HEK293 (cell line): Measurements from ENCODE around the gene TIMM13.
A peak's percentile ranks its signal among the peaks of the same experiment; 100 is the strongest.

Source experiments
- BCL11B ChIP-seq: fragments of 450-650 bp; formaldehyde crosslinking; IDR thresholded peaks from 2 replicates; pipeline ENCODE4 v1.5.1; 2016; ENCODE audit warnings: low read depth, missing biosample characterization, missing genetic modification characterization
- HIC1 ChIP-seq: fragments of 450-650 bp; formaldehyde crosslinking; IDR thresholded peaks from 2 replicates; pipeline ENCODE4 v1.5.1; 2016; ENCODE audit warnings: missing biosample characterization, missing genetic modification characterization
- HOXD13 ChIP-seq: sonication (generic); formaldehyde crosslinking; IDR thresholded peaks from 2 replicates; pipeline ENCODE4 v1.8.0; 2022; ENCODE audit warnings: missing genetic modification reagents, borderline replicate concordance
- IKZF3 ChIP-seq: fragments of 450-650 bp; IDR thresholded peaks from 2 replicates; pipeline ENCODE4 v1.5.0; 2018; ENCODE audit warnings: missing biosample characterization, mild to moderate bottlenecking, missing genetic modification characterization, moderate library complexity
- INSM2 ChIP-seq: fragments of 450-650 bp; formaldehyde crosslinking; IDR thresholded peaks from 2 replicates; pipeline ENCODE4 v1.5.1; 2016; ENCODE audit warnings: missing biosample characterization, missing genetic modification characterization
- MYNN ChIP-seq: fragments of 450-650 bp; formaldehyde crosslinking; IDR thresholded peaks from 2 replicates; pipeline ENCODE4 v1.5.1; 2016; ENCODE audit warnings: missing biosample characterization, missing genetic modification characterization, borderline replicate concordance
- ZBTB1 ChIP-seq: fragments of 450-650 bp; formaldehyde crosslinking; IDR thresholded peaks from 2 replicates; pipeline ENCODE4 v1.5.1; 2016; ENCODE audit warnings: missing biosample characterization, missing genetic modification characterization
- ZFP69B ChIP-seq: fragments of 450-650 bp; formaldehyde crosslinking; IDR thresholded peaks from 2 replicates; pipeline ENCODE4 v1.5.1; 2016; ENCODE audit warnings: missing biosample characterization, missing genetic modification characterization
- ZIC2 ChIP-seq: fragments of 450-650 bp; formaldehyde crosslinking; IDR thresholded peaks from 2 replicates; pipeline ENCODE4 v1.5.1; 2016; ENCODE audit warnings: missing biosample characterization, missing genetic modification characterization
- ZNF114 ChIP-seq: fragments of 450-650 bp; formaldehyde crosslinking; IDR thresholded peaks from 2 replicates; pipeline ENCODE4 v1.5.0; 2017; ENCODE audit warnings: missing biosample characterization, missing genetic modification characterization
- ZNF138 ChIP-seq: fragments of 450-650 bp; formaldehyde crosslinking; IDR thresholded peaks from 2 replicates; pipeline ENCODE4 v1.5.1; 2016; ENCODE audit warnings: missing biosample characterization, missing genetic modification characterization, borderline replicate concordance
- ZNF2 ChIP-seq: fragments of 450-650 bp; formaldehyde crosslinking; IDR thresholded peaks from 2 replicates; pipeline ENCODE4 v1.5.1; 2016; ENCODE audit warnings: missing biosample characterization, missing genetic modification characterization
- ZNF214 ChIP-seq: fragments of 450-650 bp; formaldehyde crosslinking; IDR thresholded peaks from 2 replicates; pipeline ENCODE4 v1.5.1; 2017; ENCODE audit warnings: missing biosample characterization, mild to moderate bottlenecking, missing genetic modification characterization, borderline replicate concordance
- ZNF223 ChIP-seq: fragments of 450-650 bp; formaldehyde crosslinking; IDR thresholded peaks from 2 replicates; pipeline ENCODE4 v1.5.1; 2016; ENCODE audit warnings: missing biosample characterization, missing genetic modification characterization
- ZNF23 ChIP-seq: fragments of 450-650 bp; formaldehyde crosslinking; IDR thresholded peaks from 2 replicates; pipeline ENCODE4 v1.5.1; 2016; ENCODE audit warnings: missing biosample characterization, missing genetic modification characterization, borderline replicate concordance
- ZNF394 ChIP-seq: fragments of 450-650 bp; formaldehyde crosslinking; IDR thresholded peaks from 2 replicates; pipeline ENCODE4 v1.5.1; 2016; ENCODE audit warnings: missing biosample characterization, missing genetic modification characterization, mild to moderate bottlenecking, moderate library complexity, borderline replicate concordance
- ZNF473 ChIP-seq: fragments of 450-650 bp; formaldehyde crosslinking; IDR thresholded peaks from 2 replicates; pipeline ENCODE4 v1.5.1; 2017; ENCODE audit warnings: missing biosample characterization, missing genetic modification characterization
- ZNF558 ChIP-seq: fragments of 450-650 bp; formaldehyde crosslinking; IDR thresholded peaks from 2 replicates; pipeline ENCODE4 v1.5.1; 2016; ENCODE audit warnings: missing biosample characterization, missing genetic modification characterization
- ZNF561 ChIP-seq: fragments of 450-650 bp; IDR thresholded peaks from 2 replicates; pipeline ENCODE4 v1.5.1; 2018; ENCODE audit warnings: missing biosample characterization, missing genetic modification characterization, borderline replicate concordance
- ZNF610 ChIP-seq: fragments of 450-650 bp; formaldehyde crosslinking; IDR thresholded peaks from 2 replicates; pipeline ENCODE4 v1.5.1; 2016; ENCODE audit warnings: missing biosample characterization, missing genetic modification characterization, borderline replicate concordance
- ZNF623 ChIP-seq: fragments of 450-650 bp; formaldehyde crosslinking; IDR thresholded peaks from 2 replicates; pipeline ENCODE4 v1.5.1; 2016; ENCODE audit warnings: missing biosample characterization, missing genetic modification characterization
- ZNF654 ChIP-seq: fragments of 450-650 bp; formaldehyde crosslinking; IDR thresholded peaks from 2 replicates; pipeline ENCODE4 v1.5.1; 2016; ENCODE audit warnings: low read depth, missing biosample characterization, missing genetic modification characterization
- ZNF776 ChIP-seq: fragments of 450-650 bp; formaldehyde crosslinking; IDR thresholded peaks from 2 replicates; pipeline ENCODE4 v1.5.0; 2017; ENCODE audit warnings: missing biosample characterization, missing genetic modification characterization, borderline replicate concordance
- ZNF785 ChIP-seq: fragments of 450-650 bp; formaldehyde crosslinking; IDR thresholded peaks from 2 replicates; pipeline ENCODE4 v1.5.1; 2016; ENCODE audit warnings: missing biosample characterization, missing genetic modification characterization
- ZSCAN30 ChIP-seq: fragments of 450-650 bp; IDR thresholded peaks from 2 replicates; pipeline ENCODE4 v1.5.1; 2018; ENCODE audit warnings: missing biosample characterization, mild to moderate bottlenecking, missing genetic modification characterization, moderate library complexity
- TF ChIP-seq, protein P1 (sequence below): fragments of 450-650 bp; formaldehyde crosslinking; conservative IDR thresholded peaks from 2 replicates; pipeline ENCODE4 v1.5.1; 2016; ENCODE audit warnings: low read depth, missing biosample characterization, missing genetic modification characterization
- TF ChIP-seq, protein P2 (sequence below): fragments of 450-650 bp; formaldehyde crosslinking; IDR thresholded peaks from 2 replicates; pipeline ENCODE4 v1.5.1; 2016; ENCODE audit warnings: missing biosample characterization, missing genetic modification characterization
- TF ChIP-seq, protein P3 (sequence below): fragments of 450-650 bp; formaldehyde crosslinking; IDR thresholded peaks from 2 replicates; pipeline ENCODE4 v1.5.1; 2016; ENCODE audit warnings: missing biosample characterization, missing genetic modification characterization

Gene TIMM13

GRCh38 chr19:2385053-2385721, 42.2 kb downstream of the TIMM13 start (continued):
- TF ChIP-seq BCL11B (tag by site-specific recombination) = no peak
- peak; percentile 76 for TF ChIP-seq HIC1 (tag by site-specific recombination)
- TF ChIP-seq ZNF558 (tag by site-specific recombination) = peak; percentile 59; the same call in 1 of the 2 replicates
- peak; percentile 94 for TF ChIP-seq IKZF3 (tag by site-specific recombination)
- TF ChIP-seq HOXD13 (CRISPR knock-in tag) = no peak
- TF ChIP-seq ZNF214 = no peak
- TF ChIP-seq ZNF473 = no peak
- TF ChIP-seq ZNF610 (tag by site-specific recombination) = no peak
- no peak for TF ChIP-seq ZBTB1 (tag by site-specific recombination)
- TF ChIP-seq, protein P1, sequence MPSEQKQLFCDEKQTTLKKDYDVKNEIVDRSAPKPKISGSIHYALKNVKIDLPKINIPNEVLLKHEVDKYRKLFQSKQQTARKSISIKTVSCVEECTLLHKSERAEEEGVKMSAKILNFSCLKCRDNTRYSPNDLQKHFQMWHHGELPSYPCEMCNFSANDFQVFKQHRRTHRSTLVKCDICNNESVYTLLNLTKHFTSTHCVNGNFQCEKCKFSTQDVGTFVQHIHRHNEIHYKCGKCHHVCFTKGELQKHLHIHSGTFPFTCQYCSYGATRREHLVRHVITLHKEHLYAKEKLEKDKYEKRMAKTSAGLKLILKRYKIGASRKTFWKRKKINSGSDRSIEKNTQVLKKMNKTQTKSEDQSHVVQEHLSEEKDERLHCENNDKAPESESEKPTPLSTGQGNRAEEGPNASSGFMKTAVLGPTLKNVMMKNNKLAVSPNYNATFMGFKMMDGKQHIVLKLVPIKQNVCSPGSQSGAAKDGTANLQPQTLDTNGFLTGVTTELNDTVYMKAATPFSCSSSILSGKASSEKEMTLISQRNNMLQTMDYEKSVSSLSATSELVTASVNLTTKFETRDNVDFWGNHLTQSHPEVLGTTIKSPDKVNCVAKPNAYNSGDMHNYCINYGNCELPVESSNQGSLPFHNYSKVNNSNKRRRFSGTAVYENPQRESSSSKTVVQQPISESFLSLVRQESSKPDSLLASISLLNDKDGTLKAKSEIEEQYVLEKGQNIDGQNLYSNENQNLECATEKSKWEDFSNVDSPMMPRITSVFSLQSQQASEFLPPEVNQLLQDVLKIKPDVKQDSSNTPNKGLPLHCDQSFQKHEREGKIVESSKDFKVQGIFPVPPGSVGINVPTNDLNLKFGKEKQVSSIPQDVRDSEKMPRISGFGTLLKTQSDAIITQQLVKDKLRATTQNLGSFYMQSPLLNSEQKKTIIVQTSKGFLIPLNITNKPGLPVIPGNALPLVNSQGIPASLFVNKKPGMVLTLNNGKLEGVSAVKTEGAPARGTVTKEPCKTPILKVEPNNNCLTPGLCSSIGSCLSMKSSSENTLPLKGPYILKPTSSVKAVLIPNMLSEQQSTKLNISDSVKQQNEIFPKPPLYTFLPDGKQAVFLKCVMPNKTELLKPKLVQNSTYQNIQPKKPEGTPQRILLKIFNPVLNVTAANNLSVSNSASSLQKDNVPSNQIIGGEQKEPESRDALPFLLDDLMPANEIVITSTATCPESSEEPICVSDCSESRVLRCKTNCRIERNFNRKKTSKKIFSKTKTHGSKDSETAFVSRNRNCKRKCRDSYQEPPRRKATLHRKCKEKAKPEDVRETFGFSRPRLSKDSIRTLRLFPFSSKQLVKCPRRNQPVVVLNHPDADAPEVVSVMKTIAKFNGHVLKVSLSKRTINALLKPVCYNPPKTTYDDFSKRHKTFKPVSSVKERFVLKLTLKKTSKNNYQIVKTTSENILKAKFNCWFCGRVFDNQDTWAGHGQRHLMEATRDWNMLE (tag by site-specific recombination) = no peak
- peak; percentile 26; the same call in 1 of the 2 replicates for TF ChIP-seq ZNF394 (tag by site-specific recombination)
- no peak for TF ChIP-seq ZNF776 (tag by site-specific recombination)
- no peak for TF ChIP-seq ZNF114
- peak; percentile 55 for TF ChIP-seq ZFP69B
- TF ChIP-seq ZNF654 (tag by site-specific recombination) = no peak
- no peak for TF ChIP-seq ZIC2 (tag by site-specific recombination)
- no peak for TF ChIP-seq ZNF785
- TF ChIP-seq ZNF623 (tag by site-specific recombination) = 0 out of 2 replicates have a peak, but pooled peaks have one; percentile 23
- 0 out of 2 replicates have a peak, but pooled peaks have one; percentile 60 for TF ChIP-seq ZNF561
- TF ChIP-seq, protein P2, sequence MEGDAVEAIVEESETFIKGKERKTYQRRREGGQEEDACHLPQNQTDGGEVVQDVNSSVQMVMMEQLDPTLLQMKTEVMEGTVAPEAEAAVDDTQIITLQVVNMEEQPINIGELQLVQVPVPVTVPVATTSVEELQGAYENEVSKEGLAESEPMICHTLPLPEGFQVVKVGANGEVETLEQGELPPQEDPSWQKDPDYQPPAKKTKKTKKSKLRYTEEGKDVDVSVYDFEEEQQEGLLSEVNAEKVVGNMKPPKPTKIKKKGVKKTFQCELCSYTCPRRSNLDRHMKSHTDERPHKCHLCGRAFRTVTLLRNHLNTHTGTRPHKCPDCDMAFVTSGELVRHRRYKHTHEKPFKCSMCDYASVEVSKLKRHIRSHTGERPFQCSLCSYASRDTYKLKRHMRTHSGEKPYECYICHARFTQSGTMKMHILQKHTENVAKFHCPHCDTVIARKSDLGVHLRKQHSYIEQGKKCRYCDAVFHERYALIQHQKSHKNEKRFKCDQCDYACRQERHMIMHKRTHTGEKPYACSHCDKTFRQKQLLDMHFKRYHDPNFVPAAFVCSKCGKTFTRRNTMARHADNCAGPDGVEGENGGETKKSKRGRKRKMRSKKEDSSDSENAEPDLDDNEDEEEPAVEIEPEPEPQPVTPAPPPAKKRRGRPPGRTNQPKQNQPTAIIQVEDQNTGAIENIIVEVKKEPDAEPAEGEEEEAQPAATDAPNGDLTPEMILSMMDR (tag by site-specific recombination) = no peak; the same call in 1 of the 2 replicates
- TF ChIP-seq, protein P3, sequence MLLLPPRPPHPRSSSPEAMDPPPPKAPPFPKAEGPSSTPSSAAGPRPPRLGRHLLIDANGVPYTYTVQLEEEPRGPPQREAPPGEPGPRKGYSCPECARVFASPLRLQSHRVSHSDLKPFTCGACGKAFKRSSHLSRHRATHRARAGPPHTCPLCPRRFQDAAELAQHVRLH (tag by site-specific recombination) = peak; percentile 67; the same call in 1 of the 2 replicates
- no peak for TF ChIP-seq ZSCAN30 (tag by site-specific recombination)
- no peak for TF ChIP-seq ZNF223 (tag by site-specific recombination)
- no peak for TF ChIP-seq ZNF138 (tag by site-specific recombination)
- no peak for TF ChIP-seq ZNF23
- no peak for TF ChIP-seq MYNN (tag by site-specific recombination)
- TF ChIP-seq ZNF2 (tag by site-specific recombination) = peak; percentile 63
- TF ChIP-seq INSM2 (tag by site-specific recombination) = peak; percentile 29; the same call in 1 of the 2 replicates
